Stimulated activated CD8-positive, alpha-beta memory T cell treated with anti-CD3 and anti-CD28 coated beads, Interleukin-4, amount 100 ng/mL, for 24 hours (primary cell): ENCODE data around the gene GTF2I.
"Not testable (repeated sequence)": the region's sequence is repeated elsewhere in the genome, so short reads cannot be mapped to it uniquely, and the experiment has no call there.

ENCODE experiments used
- DNase-seq: peaks from one replicate; pipeline ENCODE4 v3.0.0-alpha.2; 2020; ENCODE audit warnings: low read depth

Gene GTF2I

DNA sequence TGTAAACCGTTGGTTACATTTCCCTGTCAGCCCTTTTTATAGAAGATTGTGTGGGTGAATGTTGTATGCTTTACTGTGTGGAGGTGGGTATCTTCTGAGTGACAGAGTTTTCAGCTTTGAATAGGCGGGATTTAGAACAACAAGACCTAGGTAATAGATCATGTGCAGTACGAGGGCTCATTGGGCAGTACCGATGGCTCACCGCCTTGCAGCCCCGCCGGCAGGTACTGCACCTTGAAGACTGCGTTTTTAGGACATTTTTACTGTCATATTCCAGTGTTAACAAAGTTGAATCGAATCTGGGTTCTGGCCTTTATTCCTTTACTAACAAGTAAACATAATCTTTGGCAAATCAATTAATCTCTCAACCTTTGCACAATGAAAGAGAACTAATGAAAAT, 60.4 kb downstream of the GTF2I start:
- DNase-seq, result no peak

DNA sequence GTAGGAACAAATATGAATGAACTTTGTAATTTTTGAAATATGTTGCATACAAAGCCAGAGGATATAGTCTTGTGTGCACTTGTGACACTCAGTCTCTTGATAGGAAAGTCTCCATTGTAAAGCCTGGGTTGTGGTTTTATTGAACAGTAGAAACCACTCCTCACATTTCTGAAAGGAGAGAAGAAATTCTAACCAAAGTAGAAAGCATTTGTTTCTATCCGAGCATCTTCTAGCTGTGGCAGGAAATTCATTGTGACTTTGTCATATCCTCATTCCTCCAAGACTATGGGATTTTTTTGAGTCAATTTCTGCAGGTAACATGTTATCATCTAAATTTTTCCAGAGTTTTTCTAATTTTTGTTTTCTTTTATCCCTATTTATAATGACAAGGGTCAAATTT, 60.8 kb downstream of the GTF2I start:
- no peak for DNase-seq

DNA sequence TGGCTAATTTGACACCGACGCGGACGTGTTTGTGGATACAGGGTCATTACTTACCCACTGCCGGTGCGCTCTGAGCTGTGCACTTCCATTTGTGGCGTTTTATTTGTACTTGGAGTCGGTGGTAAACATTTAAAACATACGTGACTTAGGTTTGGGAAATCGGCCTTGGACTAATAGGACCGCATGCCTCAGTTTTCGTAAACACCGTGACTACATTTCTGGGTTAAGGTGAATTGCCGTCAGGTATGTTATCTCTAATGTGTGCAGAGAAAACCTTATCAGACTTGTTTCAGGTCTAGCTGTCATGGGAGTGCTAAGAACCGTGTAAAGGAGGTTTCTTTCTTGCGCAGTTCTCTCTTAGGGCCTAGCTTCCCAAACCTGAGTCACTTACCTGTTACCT, 64.6 kb downstream of the GTF2I start:
- DNase-seq, result no peak

GRCh38 chr7:74725840-74726239, 68.3 kb downstream of the GTF2I start:
- no peak for DNase-seq

DNA sequence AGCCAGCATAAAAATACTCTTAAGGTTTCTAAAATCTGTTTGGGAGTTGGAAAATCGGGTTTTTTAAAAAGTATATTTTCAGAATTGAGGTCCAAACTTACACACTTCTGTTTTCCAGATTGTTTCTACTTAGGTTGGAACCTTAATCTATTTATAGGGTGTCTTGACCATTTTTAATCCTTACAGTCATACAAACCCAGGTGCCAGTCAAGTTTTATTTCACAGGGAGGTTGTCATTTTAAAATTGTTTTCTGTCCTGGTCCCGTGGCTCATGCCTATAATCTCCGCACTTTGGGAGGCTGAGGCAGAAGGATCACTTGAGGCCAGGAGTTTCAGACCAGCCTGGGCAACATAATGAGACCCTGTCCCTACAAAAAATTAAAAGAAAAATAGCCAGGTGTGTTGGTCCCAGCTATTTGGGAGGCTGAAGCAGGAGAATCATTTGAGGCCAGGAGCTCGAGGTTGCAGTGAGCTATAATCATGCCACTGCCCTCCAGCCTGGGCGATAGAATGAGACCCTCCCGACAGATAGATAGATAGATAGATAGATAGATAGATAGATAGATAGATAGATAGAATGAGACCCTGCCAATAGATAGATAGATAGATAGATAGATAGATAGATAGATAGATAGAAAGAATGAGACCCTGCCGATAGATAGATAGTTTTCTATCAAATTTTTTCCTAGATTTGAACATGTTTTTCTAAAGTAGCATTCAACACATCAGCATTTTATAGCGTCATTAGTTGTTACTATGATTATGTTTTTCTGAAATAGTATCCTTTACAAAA, 69.0 kb downstream of the GTF2I start:
- DNase-seq, result no peak

GRCh38 chr7:74728686-74729085, 71.2 kb downstream of the GTF2I start:
- DNase-seq, result not testable (repeated sequence)

- not testable (repeated sequence) for DNase-seq
These were observed 72.7 kb downstream of the GTF2I start for GRCh38 chr7:74730186-74730585.

DNA sequence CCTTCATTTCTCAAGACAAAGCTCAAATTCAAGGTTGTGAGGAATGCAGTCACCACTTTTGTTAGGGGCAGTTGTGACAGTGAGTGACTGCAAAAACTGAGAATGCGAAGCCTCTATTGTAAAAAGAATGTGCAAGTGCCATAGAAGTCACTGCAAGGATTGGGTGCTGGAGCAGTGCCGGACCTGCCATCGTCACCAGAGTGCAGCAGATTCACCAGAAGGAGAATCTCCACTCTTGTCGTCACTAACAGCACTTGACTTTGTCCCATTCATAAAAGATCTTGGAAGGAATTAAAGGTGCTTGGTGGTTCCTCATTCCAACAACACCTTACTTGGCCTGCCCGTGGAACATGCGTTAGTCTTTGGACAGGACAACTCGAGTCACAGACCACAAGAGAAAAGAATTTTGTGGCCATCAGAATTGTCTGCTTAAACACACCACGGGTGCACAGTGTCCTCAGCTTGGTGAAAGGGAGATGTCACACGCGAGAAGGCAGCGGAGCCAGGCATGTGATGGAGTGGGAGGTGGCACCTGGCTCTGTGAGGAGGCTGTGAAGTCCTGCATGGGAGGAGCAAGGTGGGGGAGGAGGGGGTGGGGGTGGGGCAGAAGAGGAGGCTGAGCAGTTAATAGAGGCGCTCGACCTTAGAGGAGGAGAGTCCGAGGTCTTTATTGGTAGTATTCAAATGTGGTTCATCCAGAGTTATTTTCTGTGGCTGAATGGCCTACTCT, 82.6 kb downstream of the GTF2I start:
- DNase-seq, result not testable (repeated sequence)

DNA sequence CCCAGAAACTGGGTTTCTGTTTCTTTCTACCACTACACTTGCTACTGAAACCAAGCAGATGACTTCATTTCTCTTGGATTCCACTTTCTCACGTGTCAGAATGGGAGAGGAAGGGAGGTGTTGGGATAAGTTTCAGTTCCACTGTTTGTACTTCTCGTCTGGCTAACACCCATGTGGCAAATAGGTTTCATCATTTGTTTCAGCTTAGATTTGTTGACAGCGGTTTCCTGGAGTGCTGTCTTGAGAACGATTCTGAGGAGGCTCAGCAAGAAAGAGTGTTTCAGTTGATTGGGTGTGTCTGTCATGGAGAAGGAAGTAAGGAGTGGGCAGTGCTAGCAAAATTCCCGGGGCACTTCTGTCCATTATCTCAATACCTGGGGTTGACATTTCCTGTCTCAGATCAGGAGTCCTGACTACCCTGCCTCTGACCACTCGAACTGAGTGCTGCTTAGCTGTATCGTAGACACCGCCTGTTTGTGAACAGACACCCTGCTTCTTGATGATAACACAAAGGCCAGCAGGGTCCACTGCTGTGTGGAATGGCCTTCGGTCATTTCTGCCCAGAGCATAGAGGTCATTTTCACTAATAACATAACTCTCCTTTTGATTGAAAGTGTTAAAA, 86.5 kb downstream of the GTF2I start:
- not testable (repeated sequence) for DNase-seq

DNA sequence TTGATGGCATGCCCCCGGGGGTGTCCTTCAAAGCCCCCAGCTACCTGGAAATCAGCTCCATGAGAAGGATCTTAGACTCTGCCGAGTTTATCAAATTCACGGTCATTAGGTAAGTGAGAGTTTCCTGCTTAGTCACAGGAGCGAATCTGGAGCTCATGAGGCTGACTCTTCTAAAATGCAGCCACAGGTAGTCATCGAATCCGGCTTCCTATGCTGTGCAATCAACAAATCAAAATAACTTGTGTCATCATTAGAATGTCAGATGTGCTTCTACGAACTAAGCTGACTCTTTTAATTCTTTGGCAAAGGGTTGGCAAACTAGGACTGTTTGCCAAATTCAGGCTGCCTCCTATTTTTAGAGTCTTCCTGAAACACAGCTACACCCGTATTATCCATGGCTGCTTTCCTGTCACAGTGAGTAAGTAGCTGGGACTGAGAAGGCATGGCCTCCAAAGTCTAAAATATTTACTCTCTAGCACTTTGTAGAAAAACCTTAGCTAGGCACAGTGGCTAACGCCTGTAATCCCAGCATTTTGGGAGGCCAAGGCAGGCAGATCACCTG, 96.5 kb downstream of the GTF2I start:
- DNase-seq, result not testable (repeated sequence)

- not testable (repeated sequence) for DNase-seq
These were observed 99.2 kb downstream of the GTF2I start for GRCh38 chr7:74756673-74757072.

DNA sequence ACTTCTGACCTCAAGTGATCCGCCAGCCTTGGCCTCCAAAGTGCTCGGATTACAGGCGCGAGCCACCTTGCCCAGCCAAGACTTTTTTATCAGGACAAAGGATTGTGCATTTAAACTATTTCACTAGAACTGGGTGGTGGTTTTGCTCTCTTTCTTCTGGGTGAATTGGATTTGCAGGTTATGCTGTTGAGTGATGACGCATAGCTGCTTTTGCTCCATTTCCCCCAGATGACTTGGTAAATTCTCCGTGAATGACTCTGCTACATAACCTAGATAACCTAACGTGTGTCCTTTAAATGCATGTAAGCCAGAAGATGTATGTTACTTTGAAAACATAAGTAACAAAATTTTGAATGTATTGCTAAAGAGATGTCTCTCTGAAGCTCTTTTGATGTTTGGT, 100.8 kb downstream of the GTF2I start:
- DNase-seq, result not testable (repeated sequence)

- DNase-seq, result not testable (repeated sequence)
These were observed 101.5 kb downstream of the GTF2I start for GRCh38 chr7:74758982-74759381.

DNA sequence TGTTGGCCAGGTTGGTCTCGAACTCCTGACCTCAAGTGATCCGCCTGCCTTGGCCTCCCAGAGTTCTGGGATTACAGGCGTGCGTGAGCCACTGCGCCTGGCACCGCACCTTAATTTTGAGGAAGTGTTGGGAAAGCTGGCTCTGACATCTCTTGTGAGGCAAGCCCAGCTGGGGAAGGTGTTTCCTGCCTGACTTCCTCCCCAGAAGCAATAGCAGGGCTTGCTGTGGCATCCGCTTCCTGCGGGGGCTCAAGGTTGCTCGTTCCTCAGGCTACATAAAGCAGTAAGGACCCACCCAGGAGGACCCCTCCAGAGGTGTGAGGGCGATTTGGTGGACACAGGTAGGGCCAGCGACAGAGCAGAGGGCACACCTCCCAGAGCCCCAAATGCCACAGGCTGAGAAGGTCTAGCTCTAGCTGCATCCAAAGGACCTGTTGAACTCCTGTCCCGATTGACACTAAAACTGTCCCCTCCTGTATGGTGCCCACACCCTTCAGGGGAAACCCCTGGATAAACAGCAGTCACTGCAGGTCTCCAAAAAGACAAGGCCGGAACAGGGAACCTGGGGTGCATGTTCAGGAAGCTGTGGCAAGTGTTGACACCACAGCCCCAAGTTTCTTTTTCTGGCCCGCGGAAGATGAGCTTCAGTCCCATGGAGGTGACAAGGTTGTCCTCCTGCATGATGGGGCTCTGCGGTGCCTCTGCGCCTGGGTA, 107.8 kb downstream of the GTF2I start:
- not testable (repeated sequence) for DNase-seq

DNA sequence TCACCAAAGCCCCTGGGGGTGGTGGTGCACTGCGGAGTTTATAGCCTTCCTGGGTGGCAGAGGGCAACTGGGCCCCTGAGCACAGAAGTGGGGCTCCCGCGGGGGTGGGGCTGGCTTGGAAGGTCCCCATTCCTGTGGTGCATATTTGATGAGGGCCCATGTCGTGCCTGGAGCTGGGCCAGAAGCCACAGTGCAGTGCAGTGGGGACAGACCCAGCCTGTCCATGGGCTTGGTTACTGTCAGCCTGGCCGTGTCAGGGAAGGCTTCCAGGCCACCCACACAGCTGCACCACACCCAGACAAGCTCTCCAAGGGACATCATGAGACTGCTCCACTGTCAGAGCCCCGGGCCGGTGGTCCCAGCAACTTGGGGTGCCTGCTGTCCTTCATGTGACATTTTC, 109.0 kb downstream of the GTF2I start:
- DNase-seq, result not testable (repeated sequence)

- not testable (repeated sequence) for DNase-seq
These were observed 109.5 kb downstream of the GTF2I start for GRCh38 chr7:74766991-74767390.

- not testable (repeated sequence) for DNase-seq
These were observed 112.5 kb downstream of the GTF2I start for GRCh38 chr7:74770062-74770461.

GRCh38 chr7:74772093-74772492, 114.6 kb downstream of the GTF2I start:
- DNase-seq, result not testable (repeated sequence)

GRCh38 chr7:74773760-74774750, 116.5 kb downstream of the GTF2I start, which contains the start of gene NCF1:
Gene NCF1 (plus strand): TSS chr7:74774011. CDS start chr7:74774032, 21 bp downstream.
- DNase-seq, result not testable (repeated sequence)

DNA sequence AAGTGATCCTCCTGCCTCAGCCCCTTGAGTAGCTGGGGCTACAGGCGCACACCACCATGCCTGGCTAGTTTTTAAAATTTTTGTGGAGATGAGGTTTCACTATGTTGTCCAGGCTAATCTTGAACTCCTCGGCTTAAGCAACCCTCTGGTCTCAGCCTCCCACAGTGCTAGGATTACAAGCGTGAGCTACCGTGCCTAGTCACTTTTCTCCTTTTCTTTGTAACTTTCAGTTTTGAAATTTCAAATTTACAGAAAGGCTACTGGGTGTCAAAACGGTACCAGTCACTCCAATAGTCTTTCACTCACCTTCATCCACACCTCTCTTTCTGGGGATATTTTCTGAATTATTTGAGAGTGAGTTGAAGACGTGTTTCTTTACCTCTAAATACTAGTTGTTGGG, 117.6 kb downstream of the GTF2I start:
- not testable (repeated sequence) for DNase-seq
